Measurements from ENCODE around the gene SLC29A3.

SLC29A3 gene

DNA sequence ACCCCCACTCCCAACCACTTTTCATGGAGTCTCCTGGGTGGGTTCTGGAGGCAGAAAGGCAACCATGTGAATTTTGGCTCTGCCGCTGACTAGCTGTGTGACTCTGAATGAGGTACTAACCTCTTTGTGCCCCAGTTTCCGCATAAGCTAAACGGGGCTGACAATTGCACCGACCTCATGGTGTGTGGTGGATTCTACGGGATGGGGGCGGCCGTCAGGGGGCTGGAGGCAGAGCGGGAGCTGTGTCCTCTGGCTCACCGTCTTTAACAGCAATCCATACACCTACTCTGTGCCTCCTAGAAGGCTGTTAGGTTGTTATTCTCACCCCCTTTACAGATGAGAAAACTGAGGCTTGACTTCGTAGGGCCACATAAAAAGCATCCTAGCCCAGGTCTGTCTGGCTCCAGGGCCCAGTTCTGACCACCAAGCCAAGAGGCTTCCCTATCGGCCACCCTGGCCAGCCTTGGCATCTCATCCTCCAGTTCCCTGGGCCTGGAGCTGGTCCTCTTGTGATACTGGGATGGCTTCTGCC is 4.3 kb upstream of the SLC29A3 start:
- Histone ChIP-seq H3K9me3 (ENCODE audit: control insufficient read depth, low read length) (peaks cover 5% of the 10 kb centered on the region), H3K27me3 (replicated peaks; ENCODE audit: control insufficient read depth, insufficient read depth, low read length) (no peaks in the 10 kb centered on the region), H3K9ac (ENCODE audit: low read length) (peak overlapping the region; percentile 63), H3K36me3 (ENCODE audit: control insufficient read depth, insufficient read depth, low read length, severe bottlenecking) (no peaks in the 10 kb centered on the region), H3K4me1 (ENCODE audit: control insufficient read depth, insufficient read depth, low read length) (peaks cover 23% of the 10 kb centered on the region), H3K4me3 (ENCODE audit: low read length) (no peak overlapping the region)
- no peak for DNase-seq (ENCODE audit: low read depth)

DNA sequence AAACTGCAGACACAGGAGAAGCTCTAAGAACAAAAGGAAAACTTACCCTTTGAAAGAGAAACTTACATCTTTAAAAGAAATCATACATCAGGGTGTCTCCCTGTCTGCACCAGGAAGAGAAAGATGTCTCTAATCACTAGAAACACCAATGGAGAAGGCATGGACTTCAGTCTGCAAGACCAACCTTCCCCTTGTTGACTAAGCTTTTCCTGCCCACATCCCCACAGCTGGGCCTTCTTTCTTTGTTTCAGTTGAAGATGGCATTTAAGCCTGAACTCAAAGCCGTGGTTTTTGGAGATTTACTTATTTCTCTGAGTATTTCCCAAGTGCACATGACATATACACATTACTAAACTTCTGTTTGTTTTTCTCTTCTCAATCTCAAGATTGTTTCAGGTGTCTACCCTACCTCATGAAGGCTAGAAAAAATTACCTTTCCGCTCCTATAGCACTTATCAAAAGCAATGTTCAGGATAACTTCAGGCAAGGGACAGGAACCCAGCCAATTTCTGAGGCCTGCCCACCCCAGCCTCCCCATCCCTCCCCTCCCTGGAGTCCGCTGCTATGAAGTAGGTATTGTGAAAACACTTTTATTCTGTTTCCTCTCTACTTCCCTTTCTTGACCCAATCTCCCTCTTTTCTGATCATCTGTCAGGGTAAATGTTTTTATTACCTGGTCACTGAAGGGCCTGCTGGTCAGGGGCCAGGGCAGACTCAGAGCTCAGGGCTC is 2.8 kb upstream of the SLC29A3 start:
- Histone ChIP-seq H3K36me3 (ENCODE audit: control insufficient read depth, insufficient read depth, low read length, severe bottlenecking) (no peaks in the 10 kb centered on the region), H3K27me3 (replicated peaks; ENCODE audit: control insufficient read depth, insufficient read depth, low read length) (no peaks in the 10 kb centered on the region), H3K9ac (ENCODE audit: low read length) (no peak overlapping the region), H3K4me1 (ENCODE audit: control insufficient read depth, insufficient read depth, low read length) (peaks cover 27% of the 10 kb centered on the region), H3K9me3 (ENCODE audit: control insufficient read depth, low read length) (peaks cover 5% of the 10 kb centered on the region), H3K4me3 (ENCODE audit: low read length) (no peak overlapping the region)
- DNase-seq (ENCODE audit: low read depth) = peak; percentile 24

DNA sequence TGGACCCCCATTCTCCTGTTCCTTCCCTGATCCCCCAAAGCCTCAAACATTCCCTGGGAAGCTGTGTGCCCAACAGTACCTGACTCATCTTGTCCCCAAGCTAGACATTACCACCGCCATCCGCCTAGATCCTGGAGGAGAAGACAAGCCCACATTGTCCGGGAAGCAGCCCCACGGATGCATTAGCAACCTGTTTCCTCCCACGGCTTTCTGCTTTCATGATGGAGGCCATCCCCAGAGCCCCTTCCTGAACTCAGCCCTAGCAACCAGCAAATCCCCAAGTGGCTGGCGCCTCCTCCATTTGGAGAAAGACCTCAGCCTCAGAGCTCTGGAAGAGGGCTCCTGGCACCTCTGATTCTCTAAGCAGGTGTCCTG is 2.3 kb upstream of the SLC29A3 start:
- DNase-seq (ENCODE audit: low read depth) = no peak
- H3K9me3 ChIP-seq (ENCODE audit: control insufficient read depth, low read length) = peaks cover 3% of the 10 kb centered on the region
- no peaks in the 10 kb centered on the region for H3K27me3 ChIP-seq (replicated peaks; ENCODE audit: control insufficient read depth, insufficient read depth, low read length)
- peaks cover 27% of the 10 kb centered on the region for H3K4me1 ChIP-seq (ENCODE audit: control insufficient read depth, insufficient read depth, low read length)
- H3K9ac ChIP-seq (ENCODE audit: low read length) = no peak overlapping the region
- H3K36me3 ChIP-seq (ENCODE audit: control insufficient read depth, insufficient read depth, low read length, severe bottlenecking) = no peaks in the 10 kb centered on the region
- no peak overlapping the region for H3K4me3 ChIP-seq (ENCODE audit: low read length)

GRCh38 chr10:71317739-71318138 is 1.3 kb upstream of the SLC29A3 start:
- no peak for DNase-seq (ENCODE audit: low read depth)

DNA sequence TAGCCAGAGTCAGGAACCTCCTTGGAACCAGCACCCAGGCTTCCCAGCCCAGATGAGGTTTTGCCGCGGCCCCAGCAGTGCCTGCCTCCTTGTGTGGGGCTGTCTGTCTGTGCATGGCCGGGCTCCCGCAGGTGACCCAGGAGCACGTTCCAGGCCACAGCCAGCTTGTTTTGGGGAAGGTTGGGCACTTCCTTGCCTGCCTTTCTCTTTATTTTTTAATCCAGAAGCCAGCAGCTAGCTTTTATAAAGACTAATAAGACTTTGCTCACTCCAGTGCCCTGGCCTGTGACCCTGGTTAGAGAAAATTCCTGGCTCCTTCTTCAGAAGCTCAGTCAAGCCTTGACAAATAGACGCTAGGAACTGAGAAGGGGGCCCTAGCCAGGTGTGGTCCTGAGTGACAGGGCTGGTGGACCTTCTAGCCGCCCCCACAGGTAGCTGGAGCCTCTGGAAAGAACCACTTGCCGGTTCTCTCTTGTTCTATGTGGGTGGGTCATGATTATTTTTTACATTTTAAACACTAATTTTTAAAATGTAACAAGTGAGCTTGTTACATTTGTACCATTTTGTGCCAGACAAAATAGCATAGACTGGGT is 837 bp downstream of the SLC29A3 start:
- H3K36me3 ChIP-seq (ENCODE audit: control insufficient read depth, insufficient read depth, low read length, severe bottlenecking) = peaks cover 17% of the 10 kb centered on the region
- H3K27me3 ChIP-seq (replicated peaks; ENCODE audit: control insufficient read depth, insufficient read depth, low read length) = no peaks in the 10 kb centered on the region
- no peak for DNase-seq (ENCODE audit: low read depth)
- H3K4me3 ChIP-seq (ENCODE audit: low read length) = peak overlapping the region; percentile 97
- H3K9me3 ChIP-seq (ENCODE audit: control insufficient read depth, low read length) = no peaks in the 10 kb centered on the region
- peak overlapping the region; percentile 92 for H3K9ac ChIP-seq (ENCODE audit: low read length)
- H3K4me1 ChIP-seq (ENCODE audit: control insufficient read depth, insufficient read depth, low read length) = peaks cover 6% of the 10 kb centered on the region

More at GRCh38 chr10:71317739-71318138, 1.3 kb upstream of the SLC29A3 start:
- H3K27me3 ChIP-seq (replicated peaks; ENCODE audit: control insufficient read depth, insufficient read depth, low read length) = no peaks in the 10 kb centered on the region
- H3K36me3 ChIP-seq (ENCODE audit: control insufficient read depth, insufficient read depth, low read length, severe bottlenecking) = peaks cover 1% of the 10 kb centered on the region
- H3K9ac ChIP-seq (ENCODE audit: low read length) = no peak overlapping the region
- no peaks in the 10 kb centered on the region for H3K9me3 ChIP-seq (ENCODE audit: control insufficient read depth, low read length)
- peaks cover 23% of the 10 kb centered on the region for H3K4me1 ChIP-seq (ENCODE audit: control insufficient read depth, insufficient read depth, low read length)
- no peak overlapping the region for H3K4me3 ChIP-seq (ENCODE audit: low read length)

DNA sequence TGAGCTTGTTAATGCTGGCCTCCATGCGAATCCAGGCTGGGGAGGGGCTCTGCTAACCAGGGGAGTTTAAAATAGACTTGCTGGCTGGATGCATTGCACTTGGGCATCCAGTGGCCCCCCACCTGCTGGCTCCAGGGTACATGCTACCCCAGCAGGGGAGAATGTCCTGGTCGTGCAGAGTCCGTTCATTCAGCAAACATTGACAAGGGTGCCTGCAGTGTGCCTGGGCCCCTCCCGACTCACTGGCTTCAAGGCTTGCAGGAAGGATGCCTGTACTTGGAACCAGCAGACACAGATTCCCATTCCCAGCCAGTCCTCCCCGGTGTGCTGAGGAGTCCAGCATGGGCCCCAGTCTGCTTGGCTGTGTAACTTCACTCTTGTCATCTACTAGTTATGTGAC is 1.5 kb downstream of the SLC29A3 start:
- peak overlapping the region; percentile 19 for H3K9ac ChIP-seq (ENCODE audit: low read length)
- no peak for DNase-seq (ENCODE audit: low read depth)
- H3K36me3 ChIP-seq (ENCODE audit: control insufficient read depth, insufficient read depth, low read length, severe bottlenecking) = peaks cover 20% of the 10 kb centered on the region
- no peaks in the 10 kb centered on the region for H3K27me3 ChIP-seq (replicated peaks; ENCODE audit: control insufficient read depth, insufficient read depth, low read length)
- H3K4me1 ChIP-seq (ENCODE audit: control insufficient read depth, insufficient read depth, low read length) = peaks cover 6% of the 10 kb centered on the region
- no peaks in the 10 kb centered on the region for H3K9me3 ChIP-seq (ENCODE audit: control insufficient read depth, low read length)
- H3K4me3 ChIP-seq (ENCODE audit: low read length) = no peak overlapping the region

DNA sequence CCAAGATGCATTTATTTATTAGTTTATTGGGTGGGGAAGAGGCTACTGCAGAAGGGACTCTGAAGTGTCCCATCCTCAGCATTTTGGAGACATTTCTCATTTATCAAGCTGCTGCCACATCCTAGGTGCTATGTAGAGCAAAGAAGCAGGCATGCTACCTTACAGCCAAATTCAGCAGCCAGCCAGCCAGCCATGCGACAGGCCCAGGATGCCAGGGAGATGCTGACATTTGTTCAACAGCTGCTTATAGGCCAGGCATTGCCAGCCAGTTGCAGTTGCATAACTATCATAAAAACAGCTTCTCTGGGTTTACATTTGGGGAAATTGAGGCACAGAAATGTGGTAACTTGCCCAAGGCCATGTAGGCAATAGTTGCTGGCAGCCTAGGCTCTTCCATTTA is 2.3 kb downstream of the SLC29A3 start:
- DNase-seq (ENCODE audit: low read depth) = no peak
- Histone ChIP-seq H3K9ac (ENCODE audit: low read length) (no peak overlapping the region), H3K36me3 (ENCODE audit: control insufficient read depth, insufficient read depth, low read length, severe bottlenecking) (peaks cover 20% of the 10 kb centered on the region), H3K4me1 (ENCODE audit: control insufficient read depth, insufficient read depth, low read length) (peaks cover 6% of the 10 kb centered on the region), H3K9me3 (ENCODE audit: control insufficient read depth, low read length) (no peaks in the 10 kb centered on the region), H3K27me3 (replicated peaks; ENCODE audit: control insufficient read depth, insufficient read depth, low read length) (no peaks in the 10 kb centered on the region), H3K4me3 (ENCODE audit: low read length) (no peak overlapping the region)

DNA sequence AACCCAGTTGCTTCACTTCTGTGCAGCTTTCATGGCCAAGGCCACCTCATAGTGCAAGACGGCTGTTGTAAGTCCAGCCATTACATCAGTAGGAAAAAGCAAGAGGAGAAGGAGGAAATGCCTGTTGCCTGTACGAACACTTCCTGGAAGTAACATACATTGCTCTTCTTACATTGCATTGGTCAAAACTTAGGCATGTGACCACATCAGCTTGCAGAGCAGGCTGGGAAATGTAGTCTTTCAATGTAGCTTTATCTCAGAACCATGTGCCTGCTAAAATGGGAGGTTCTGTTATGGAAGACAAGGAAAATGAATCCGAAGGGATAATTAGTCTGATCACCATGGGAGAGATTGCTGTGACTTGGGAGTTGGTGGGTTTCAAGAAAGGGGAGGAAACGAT is 4.3 kb downstream of the SLC29A3 start:
- peak; percentile 38 for DNase-seq (ENCODE audit: low read depth)
- H3K9me3 ChIP-seq (ENCODE audit: control insufficient read depth, low read length) = no peaks in the 10 kb centered on the region
- H3K27me3 ChIP-seq (replicated peaks; ENCODE audit: control insufficient read depth, insufficient read depth, low read length) = no peaks in the 10 kb centered on the region
- peaks cover 20% of the 10 kb centered on the region for H3K36me3 ChIP-seq (ENCODE audit: control insufficient read depth, insufficient read depth, low read length, severe bottlenecking)
- H3K9ac ChIP-seq (ENCODE audit: low read length) = no peak overlapping the region
- H3K4me1 ChIP-seq (ENCODE audit: control insufficient read depth, insufficient read depth, low read length) = peaks cover 6% of the 10 kb centered on the region
- H3K4me3 ChIP-seq (ENCODE audit: low read length) = no peak overlapping the region

DNA sequence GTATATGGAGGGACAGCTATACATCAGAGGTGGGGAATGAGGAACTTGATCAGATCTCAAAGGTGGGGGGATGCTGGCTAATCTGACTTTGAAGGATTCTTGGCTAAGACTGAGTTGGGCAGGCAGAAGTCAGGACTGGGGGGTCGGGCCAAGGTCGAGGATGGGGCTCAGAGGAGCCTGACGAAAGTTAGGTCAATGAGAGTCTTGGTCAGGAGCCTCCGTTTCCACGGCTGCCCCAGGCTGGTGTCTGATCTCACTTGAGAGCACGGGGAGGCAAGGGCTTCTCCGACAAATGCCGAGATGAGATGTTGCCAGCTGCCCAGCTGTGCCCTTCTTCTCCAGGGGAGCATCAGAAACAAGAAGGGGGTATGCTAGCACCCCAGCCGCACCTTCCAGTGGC is 5.7 kb downstream of the SLC29A3 start:
- no peak for DNase-seq (ENCODE audit: low read depth)
- Histone ChIP-seq H3K27me3 (replicated peaks; ENCODE audit: control insufficient read depth, insufficient read depth, low read length) (no peaks in the 10 kb centered on the region), H3K9ac (ENCODE audit: low read length) (no peak overlapping the region), H3K9me3 (ENCODE audit: control insufficient read depth, low read length) (no peaks in the 10 kb centered on the region), H3K4me3 (ENCODE audit: low read length) (no peak overlapping the region), H3K4me1 (ENCODE audit: control insufficient read depth, insufficient read depth, low read length) (peaks cover 4% of the 10 kb centered on the region), H3K36me3 (ENCODE audit: control insufficient read depth, insufficient read depth, low read length, severe bottlenecking) (peaks cover 20% of the 10 kb centered on the region)

GRCh38 chr10:71325267-71325666 is 6.2 kb downstream of the SLC29A3 start:
- no peaks in the 10 kb centered on the region for H3K9me3 ChIP-seq (ENCODE audit: control insufficient read depth, low read length)
- DNase-seq (ENCODE audit: low read depth) = no peak
- no peaks in the 10 kb centered on the region for H3K27me3 ChIP-seq (replicated peaks; ENCODE audit: control insufficient read depth, insufficient read depth, low read length)
- H3K9ac ChIP-seq (ENCODE audit: low read length) = no peak overlapping the region
- H3K4me1 ChIP-seq (ENCODE audit: control insufficient read depth, insufficient read depth, low read length) = no peaks in the 10 kb centered on the region
- no peak overlapping the region for H3K4me3 ChIP-seq (ENCODE audit: low read length)
- peaks cover 20% of the 10 kb centered on the region for H3K36me3 ChIP-seq (ENCODE audit: control insufficient read depth, insufficient read depth, low read length, severe bottlenecking)

DNA sequence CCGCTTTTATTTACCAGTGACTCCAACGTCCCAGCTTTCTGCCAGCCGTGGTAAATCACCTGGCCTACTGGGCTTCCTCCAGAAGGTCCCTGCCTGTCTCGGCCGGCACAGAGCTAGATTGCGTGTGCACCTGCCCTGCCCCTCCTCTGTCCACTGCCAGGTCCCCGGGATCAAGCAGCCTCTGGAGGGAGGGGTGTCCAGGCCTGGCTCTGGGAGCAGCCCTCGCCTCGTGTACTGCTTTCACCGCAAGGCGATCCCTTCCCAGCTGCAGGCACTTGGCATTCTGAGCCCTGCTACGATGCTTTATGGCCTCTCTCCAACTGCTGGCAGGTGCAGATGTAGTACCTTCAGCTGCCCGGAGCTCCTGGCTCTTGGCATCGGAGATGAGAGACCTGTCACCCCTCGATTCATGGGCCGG is 7.4 kb downstream of the SLC29A3 start:
- Histone ChIP-seq H3K9ac (ENCODE audit: low read length) (no peak overlapping the region), H3K9me3 (ENCODE audit: control insufficient read depth, low read length) (no peaks in the 10 kb centered on the region), H3K4me1 (ENCODE audit: control insufficient read depth, insufficient read depth, low read length) (no peaks in the 10 kb centered on the region), H3K36me3 (ENCODE audit: control insufficient read depth, insufficient read depth, low read length, severe bottlenecking) (peaks cover 20% of the 10 kb centered on the region), H3K4me3 (ENCODE audit: low read length) (no peak overlapping the region), H3K27me3 (replicated peaks; ENCODE audit: control insufficient read depth, insufficient read depth, low read length) (no peaks in the 10 kb centered on the region)
- DNase-seq (ENCODE audit: low read depth) = no peak
